GM12864 (cell line): ENCODE results near the gene KCTD4.
"Not testable (repeated sequence)": the region's sequence is repeated elsewhere in the genome, so short reads cannot be mapped to it uniquely, and the experiment has no call there.

Experiments used
- DNase-seq: peaks from one replicate; pipeline ENCODE4 v3.0.0-alpha.2; 2011; ENCODE audit warnings: low read depth
- H3K4me3 ChIP-seq: 2 replicates; pipeline ENCODE4 v1.5.1; 2011; ENCODE audit warnings: mild to moderate bottlenecking, low read depth, low read length, control low read depth
- CTCF ChIP-seq: IDR thresholded peaks from 2 replicates; pipeline ENCODE4 v1.5.1; 2011; ENCODE audit warnings: low read depth, mild to moderate bottlenecking, moderate library complexity, low read length, control low read depth, inconsistent platforms; ENCODE audit errors: missing control alignments

The KCTD4 gene

DNA sequence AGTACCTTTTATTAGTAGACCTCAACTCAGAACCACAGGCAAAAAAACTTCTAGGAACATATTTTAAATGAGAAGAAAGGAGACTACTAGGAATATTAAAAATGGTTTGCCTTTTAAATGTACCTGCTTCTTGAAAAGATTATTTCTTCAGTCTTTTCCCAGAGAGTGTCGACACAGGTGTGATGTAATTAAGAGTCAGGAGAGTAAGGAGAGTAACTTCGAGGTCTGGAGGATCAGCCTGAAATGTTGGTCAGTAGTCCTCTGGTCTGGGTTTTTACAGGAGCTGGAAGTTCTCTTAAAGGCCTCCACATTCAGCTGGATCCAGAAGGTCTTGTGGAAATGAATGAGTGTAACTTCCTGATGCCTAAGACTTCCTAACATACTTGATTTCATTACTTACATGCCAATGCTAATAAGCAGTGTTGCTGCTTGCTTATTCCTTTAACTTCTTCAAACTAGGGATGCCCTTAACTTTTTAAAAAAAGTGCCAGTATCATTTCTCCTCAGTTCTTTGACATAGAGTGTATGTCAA lies at the start of gene KCTD4:
Gene KCTD4 (minus strand): TSS at position 345 of the 532 bp plus-strand sequence. CDS start 6,478 bp downstream, outside the sequence.
- TF ChIP-seq CTCF = no peak
- DNase-seq = no peak
- no peak within 1 kb of the TSS for H3K4me3 ChIP-seq

GRCh38 chr13:45249662-45250061 lies 48.8 kb upstream of the KCTD4 start:
- H3K4me3 ChIP-seq = no peak overlapping the region
- no peak for TF ChIP-seq CTCF
- no peak for DNase-seq

DNA sequence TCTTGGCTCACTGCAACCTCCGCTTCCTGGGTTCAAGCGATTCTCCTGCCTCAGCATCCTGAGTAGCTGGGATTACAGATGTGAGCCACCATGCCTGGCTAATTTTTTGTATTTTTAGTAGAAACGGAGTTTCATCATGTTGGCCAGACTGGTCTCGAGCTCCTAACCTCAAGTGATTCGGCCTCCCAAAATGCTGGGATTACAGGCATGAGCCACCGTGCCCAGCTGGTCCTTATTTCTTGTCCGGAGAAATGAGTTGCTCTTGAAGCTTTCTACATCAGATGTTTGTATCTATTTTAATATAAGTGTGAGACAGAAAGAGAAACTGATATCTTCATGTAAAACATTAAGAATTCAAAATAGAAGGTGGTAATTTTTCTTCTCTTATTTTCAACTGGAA lies 43.9 kb upstream of the KCTD4 start:
- not testable (repeated sequence) for DNase-seq, H3K4me3 ChIP-seq

GRCh38 chr13:45243077-45243476 lies 42.2 kb upstream of the KCTD4 start:
- DNase-seq = no peak
- no peak overlapping the region for H3K4me3 ChIP-seq
- no peak for TF ChIP-seq CTCF

- no peak for DNase-seq
Measured at GRCh38 chr13:45242524-45242923, 41.7 kb upstream of the KCTD4 start.

GRCh38 chr13:45242070-45242469 lies 41.2 kb upstream of the KCTD4 start:
- TF ChIP-seq CTCF = no peak
- DNase-seq = no peak
- no peak overlapping the region for H3K4me3 ChIP-seq

More at GRCh38 chr13:45242524-45242923, 41.7 kb upstream of the KCTD4 start:
- H3K4me3 ChIP-seq = no peak overlapping the region
- no peak for TF ChIP-seq CTCF

DNA sequence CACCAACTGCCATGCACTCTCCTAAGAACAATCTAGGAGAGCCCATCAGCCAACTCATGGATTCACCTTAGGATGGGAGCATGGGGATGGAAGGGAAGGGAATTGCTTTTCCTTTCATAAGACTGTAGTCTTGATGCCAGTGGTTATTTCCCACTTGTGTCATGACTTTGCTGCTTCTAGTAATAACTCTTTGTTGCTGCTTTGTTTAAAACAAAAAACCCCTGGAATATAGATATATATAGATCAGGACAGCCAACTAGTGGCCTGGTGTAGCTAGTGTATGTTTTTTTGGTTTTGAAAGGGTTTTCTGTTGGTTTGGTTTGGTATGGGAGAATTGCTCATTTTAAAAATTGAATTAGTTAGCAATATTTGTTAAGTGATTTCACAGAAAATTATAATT lies 39.3 kb upstream of the KCTD4 start:
- no peak for DNase-seq
- no peak overlapping the region for H3K4me3 ChIP-seq
- TF ChIP-seq CTCF = no peak
